HepG2 (cell line): Measurements from ENCODE around the gene CSMD2.

Source experiments
- BHLHE40 ChIP-seq: IDR thresholded peaks from 2 replicates; pipeline ENCODE4 v1.6.1; 2011; ENCODE audit warnings: low read length, improper control_type of control experiment
- ESRRA ChIP-seq: sonication (generic); formaldehyde crosslinking; IDR thresholded peaks from 2 replicates; pipeline ENCODE4 v1.5.1; 2020; ENCODE audit warnings: mild to moderate bottlenecking, low read depth, missing genetic modification reagents
- JUND ChIP-seq: sonication (generic); formaldehyde crosslinking; IDR thresholded peaks from 2 replicates; pipeline ENCODE4 v1.8.0; 2022; ENCODE audit warnings: mild to moderate bottlenecking, missing genetic modification reagents
- KDM6A ChIP-seq: IDR thresholded peaks from 2 replicates; pipeline ENCODE4 v1.6.1; 2016; ENCODE audit warnings: low read depth
- SETDB1 ChIP-seq: sonication (generic); formaldehyde crosslinking; IDR thresholded peaks from 2 replicates; pipeline ENCODE4 v1.5.1; 2020; ENCODE audit warnings: missing genetic modification reagents, mild to moderate bottlenecking, borderline replicate concordance
- SMAD1 ChIP-seq: sonication (generic); formaldehyde crosslinking; IDR thresholded peaks from 2 replicates; pipeline ENCODE4 v1.4.0; 2020; ENCODE audit warnings: missing genetic modification reagents, low read depth, mild to moderate bottlenecking, borderline replicate concordance
- ZNF180 ChIP-seq: sonication (generic); formaldehyde crosslinking; IDR thresholded peaks from 2 replicates; pipeline ENCODE4 v1.4.0; 2020; ENCODE audit warnings: low read depth, missing genetic modification reagents, borderline replicate concordance
- ZNF296 ChIP-seq: sonication (generic); formaldehyde crosslinking; conservative IDR thresholded peaks from 2 replicates; pipeline ENCODE4 v1.5.0; 2020; ENCODE audit warnings: mild to moderate bottlenecking, missing genetic modification reagents
- ZNF30 ChIP-seq: sonication (generic); formaldehyde crosslinking; IDR thresholded peaks from 2 replicates; pipeline ENCODE4 v1.5.0; 2020; ENCODE audit warnings: mild to moderate bottlenecking, missing genetic modification reagents
- TF ChIP-seq, protein P1 (sequence below): sonication (generic); formaldehyde crosslinking; IDR thresholded peaks from 2 replicates; pipeline ENCODE4 v1.5.0; 2020; ENCODE audit warnings: mild to moderate bottlenecking, missing genetic modification reagents, moderate library complexity
- TF ChIP-seq, protein P2 (sequence below): IDR thresholded peaks from 2 replicates; pipeline ENCODE4 v1.6.1; 2012; ENCODE audit warnings: inconsistent platforms
- TF ChIP-seq, protein P3 (sequence below): sonication (generic); formaldehyde crosslinking; IDR thresholded peaks from 2 replicates; pipeline ENCODE4 v1.4.0; 2020; ENCODE audit warnings: missing genetic modification reagents, borderline replicate concordance

DNA sequence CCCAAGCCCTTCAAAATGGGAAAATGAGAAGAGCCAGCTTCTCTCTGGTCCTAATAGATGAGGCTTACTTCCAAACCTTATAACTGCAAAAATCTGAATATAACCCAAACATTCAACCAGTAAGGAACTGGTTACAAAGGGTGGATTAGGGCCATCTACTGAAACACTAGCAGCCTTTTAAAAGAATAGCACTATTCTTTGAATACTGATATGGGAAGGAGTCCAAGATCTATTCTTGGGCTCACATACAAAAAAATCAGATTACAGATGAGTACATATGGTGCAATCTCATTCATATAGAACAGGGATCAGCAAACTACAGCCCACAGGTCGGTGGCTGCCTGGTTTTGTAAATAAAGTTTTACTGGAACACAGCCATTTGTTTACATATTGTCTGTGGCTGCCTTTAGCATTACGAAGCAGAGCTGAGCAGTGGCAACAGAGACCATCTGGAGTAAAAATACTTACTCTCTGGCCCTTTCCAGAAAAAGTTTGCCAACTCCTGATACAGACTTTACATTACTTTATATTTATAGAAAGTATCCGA is 524.8 kb downstream of the CSMD2 start:
- TF ChIP-seq JUND (CRISPR knock-in tag) = no peak
- no peak for TF ChIP-seq SMAD1
- TF ChIP-seq, protein P1, sequence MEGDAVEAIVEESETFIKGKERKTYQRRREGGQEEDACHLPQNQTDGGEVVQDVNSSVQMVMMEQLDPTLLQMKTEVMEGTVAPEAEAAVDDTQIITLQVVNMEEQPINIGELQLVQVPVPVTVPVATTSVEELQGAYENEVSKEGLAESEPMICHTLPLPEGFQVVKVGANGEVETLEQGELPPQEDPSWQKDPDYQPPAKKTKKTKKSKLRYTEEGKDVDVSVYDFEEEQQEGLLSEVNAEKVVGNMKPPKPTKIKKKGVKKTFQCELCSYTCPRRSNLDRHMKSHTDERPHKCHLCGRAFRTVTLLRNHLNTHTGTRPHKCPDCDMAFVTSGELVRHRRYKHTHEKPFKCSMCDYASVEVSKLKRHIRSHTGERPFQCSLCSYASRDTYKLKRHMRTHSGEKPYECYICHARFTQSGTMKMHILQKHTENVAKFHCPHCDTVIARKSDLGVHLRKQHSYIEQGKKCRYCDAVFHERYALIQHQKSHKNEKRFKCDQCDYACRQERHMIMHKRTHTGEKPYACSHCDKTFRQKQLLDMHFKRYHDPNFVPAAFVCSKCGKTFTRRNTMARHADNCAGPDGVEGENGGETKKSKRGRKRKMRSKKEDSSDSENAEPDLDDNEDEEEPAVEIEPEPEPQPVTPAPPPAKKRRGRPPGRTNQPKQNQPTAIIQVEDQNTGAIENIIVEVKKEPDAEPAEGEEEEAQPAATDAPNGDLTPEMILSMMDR = no peak
- TF ChIP-seq ESRRA = no peak
- TF ChIP-seq ZNF180 (CRISPR knock-in tag) = no peak
- TF ChIP-seq, protein P2, sequence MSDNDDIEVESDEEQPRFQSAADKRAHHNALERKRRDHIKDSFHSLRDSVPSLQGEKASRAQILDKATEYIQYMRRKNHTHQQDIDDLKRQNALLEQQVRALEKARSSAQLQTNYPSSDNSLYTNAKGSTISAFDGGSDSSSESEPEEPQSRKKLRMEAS = no peak
- no peak for TF ChIP-seq BHLHE40
- no peak for TF ChIP-seq ZNF296 (CRISPR knock-in tag)
- TF ChIP-seq, protein P3, sequence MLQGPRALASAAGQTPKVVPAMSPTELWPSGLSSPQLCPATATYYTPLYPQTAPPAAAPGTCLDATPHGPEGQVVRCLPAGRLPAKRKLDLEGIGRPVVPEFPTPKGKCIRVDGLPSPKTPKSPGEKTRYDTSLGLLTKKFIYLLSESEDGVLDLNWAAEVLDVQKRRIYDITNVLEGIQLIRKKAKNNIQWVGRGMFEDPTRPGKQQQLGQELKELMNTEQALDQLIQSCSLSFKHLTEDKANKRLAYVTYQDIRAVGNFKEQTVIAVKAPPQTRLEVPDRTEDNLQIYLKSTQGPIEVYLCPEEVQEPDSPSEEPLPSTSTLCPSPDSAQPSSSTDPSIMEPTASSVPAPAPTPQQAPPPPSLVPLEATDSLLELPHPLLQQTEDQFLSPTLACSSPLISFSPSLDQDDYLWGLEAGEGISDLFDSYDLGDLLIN (CRISPR knock-in tag) = no peak
- no peak for TF ChIP-seq ZNF30 (CRISPR knock-in tag)
- no peak for TF ChIP-seq SETDB1 (CRISPR knock-in tag)
- TF ChIP-seq KDM6A = no peak
